ENCODE results near the gene LAMA3.

Gene LAMA3

GRCh38 chr18:23977719-23978483, 288.6 kb downstream of the LAMA3 start:
- DNase-seq: no peak

GRCh38 chr18:23981369-23981980, 292.2 kb downstream of the LAMA3 start:
- no peak for DNase-seq

- no peak for DNase-seq
Measured at GRCh38 chr18:23982155-23983079, 293.2 kb downstream of the LAMA3 start.

GRCh38 chr18:23983112-23983511, 293.9 kb downstream of the LAMA3 start:
- DNase-seq: no peak

- no peak for DNase-seq
Measured at GRCh38 chr18:23986600-23987359, 297.5 kb downstream of the LAMA3 start.

- no peak for DNase-seq
Measured at GRCh38 chr18:23990474-23991410, 301.5 kb downstream of the LAMA3 start.

- DNase-seq: no peak
Measured at GRCh38 chr18:23992089-23992940, 303.1 kb downstream of the LAMA3 start.

DNA sequence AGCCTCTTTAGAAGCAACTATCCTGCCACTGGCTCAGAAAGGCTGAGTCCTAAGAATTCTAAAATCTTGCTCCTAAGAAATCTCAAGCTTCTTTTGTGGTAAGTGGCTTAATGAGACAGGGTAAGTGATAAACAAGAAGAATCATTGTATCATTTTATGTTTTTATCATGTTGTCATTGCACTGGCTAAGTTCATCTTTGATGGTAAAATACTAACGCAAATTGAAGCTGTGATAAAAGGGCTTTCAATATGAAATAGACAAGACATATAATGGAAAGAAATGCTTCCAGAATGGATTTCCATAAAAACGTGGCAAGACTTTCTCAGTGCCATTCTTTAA, 303.7 kb downstream of the LAMA3 start:
- no peak for DNase-seq

- no peak for DNase-seq
Measured at GRCh38 chr18:23994361-23994902, 305.2 kb downstream of the LAMA3 start.

DNA sequence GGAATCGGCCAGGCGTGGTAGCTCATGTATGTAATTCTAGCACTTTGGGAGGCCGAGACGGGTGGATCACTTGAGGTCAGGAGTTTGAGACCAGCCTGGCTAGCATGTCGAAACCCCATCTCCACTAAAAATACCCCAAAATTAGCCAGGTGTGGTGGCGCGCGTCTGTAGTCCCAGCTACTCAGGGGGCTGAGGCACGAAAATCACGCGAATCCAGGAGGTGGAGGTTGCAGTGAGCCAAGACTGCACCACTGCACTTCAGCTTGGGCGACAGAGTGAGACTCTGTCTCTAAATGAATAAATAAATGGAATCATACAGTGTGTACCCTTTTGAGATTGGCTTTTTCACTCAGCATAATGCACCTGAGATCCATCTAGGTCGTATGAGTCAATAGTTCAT, 305.9 kb downstream of the LAMA3 start:
- DNase-seq: no peak

DNA sequence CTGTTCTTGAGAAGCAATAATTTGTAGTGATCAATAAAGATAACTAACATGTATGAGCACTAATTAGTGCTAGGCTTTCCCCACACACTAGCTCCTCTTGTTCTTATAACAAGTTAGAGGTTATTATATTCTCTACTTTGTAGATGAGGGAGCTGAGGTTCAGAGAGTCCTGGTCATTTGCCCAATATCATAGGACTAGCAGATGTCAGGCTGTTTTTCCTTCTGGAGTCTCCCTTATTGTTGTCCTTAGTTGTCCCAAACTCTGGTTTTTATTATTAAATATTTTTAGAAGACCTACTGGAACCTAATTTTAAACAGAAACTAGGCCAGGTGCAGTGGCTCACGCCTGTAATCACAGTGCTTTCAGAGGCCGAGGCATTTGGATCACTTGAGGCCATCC, 308.8 kb downstream of the LAMA3 start:
- DNase-seq: no peak

DNA sequence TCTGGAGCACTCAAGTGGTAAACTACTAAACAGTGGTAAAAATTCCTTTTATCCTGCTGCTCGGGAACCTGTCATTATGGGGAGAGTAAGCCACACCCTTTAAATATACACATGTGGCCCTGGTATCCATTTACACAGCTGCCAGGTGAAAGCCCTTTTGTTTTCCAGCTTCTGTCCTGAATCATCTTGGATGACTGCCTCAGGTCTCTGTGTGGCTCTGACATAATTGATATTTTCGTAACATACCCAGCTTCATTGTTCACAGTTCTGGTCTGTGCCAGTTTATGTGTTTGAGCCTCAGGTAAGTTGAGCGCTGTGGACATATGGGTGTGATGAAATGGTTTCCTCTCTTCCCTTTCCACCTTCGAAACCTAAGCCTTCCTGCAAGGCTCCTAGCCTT, 309.6 kb downstream of the LAMA3 start:
- no peak for DNase-seq

GRCh38 chr18:24000613-24001490, 311.6 kb downstream of the LAMA3 start:
- no peak for DNase-seq

GRCh38 chr18:24002479-24002878, 313.2 kb downstream of the LAMA3 start:
- no peak for DNase-seq

- DNase-seq: no peak
Measured at GRCh38 chr18:24003288-24003687, 314.0 kb downstream of the LAMA3 start.

DNA sequence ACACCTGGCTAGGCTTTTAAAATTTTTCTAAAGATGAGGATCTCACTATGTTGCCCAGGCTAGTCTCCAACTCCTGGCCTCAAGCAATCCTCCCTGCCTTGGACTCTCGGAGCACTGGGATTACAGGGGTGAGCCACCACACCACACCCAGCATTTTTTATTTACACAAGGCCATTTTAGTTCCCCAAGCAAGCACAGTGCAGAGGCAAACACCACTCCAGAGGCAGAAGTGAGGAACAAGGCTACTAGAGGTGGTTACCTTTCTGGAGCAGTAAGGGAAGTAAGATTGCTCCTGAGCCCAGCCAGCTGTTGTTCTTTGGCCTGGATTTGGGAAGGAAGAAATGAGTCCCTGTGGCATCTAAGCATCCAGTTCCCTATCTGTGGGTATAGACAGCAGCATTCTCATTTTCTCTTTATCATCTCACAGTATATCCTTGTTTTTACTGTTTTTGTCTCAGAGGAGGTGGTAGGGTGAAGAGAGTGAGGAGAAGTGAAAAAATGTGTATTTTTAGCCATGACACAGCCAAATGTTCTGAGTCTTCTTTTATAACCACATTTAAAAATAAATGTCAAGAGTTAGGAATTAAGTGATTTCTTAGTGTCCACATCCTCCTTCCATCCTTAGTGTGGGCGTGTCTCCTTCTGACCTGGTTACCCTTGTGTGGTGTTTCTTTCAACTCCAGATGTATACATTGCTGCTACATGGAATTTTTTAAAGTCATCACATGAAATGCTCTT, 314.8 kb downstream of the LAMA3 start:
- no peak for DNase-seq

Data from SW 1271 (cell line).